G401 (cell line): ENCODE results near the gene PLEKHA7. TPM values are rescaled to one million over a fixed set of nuclear protein-coding genes. Genes with fewer than 3 reads are reported as not detected.

Source experiments
- DNase-seq: peaks from one replicate; pipeline ENCODE4 v3.0.0-alpha.2; 2015; ENCODE audit warnings: low spot score
- in situ Hi-C: cut with HindIII; loops from 2 replicates; pipeline ENCODE4 v1.10.0; 2016; ENCODE audit warnings: low sequenced_read_pairs, mixed read lengths
- total RNA-seq: library from RNA; depleted of rRNA; stranded (reverse); fragments of >200 nt; shearing (Covaris generic); gene quantifications from 2 replicates; pipeline ENCODE4 v1.2.3, GENCODE V29; 2014; rRNA removed

Gene PLEKHA7
- total RNA-seq, 1 experiment from 2014 or later: 0.03 TPM

GRCh38 chr11:16741473-16741872 lies 272.7 kb downstream of the PLEKHA7 start:
- DNase-seq: no peak
- in situ Hi-C loops: no loop called here

DNA sequence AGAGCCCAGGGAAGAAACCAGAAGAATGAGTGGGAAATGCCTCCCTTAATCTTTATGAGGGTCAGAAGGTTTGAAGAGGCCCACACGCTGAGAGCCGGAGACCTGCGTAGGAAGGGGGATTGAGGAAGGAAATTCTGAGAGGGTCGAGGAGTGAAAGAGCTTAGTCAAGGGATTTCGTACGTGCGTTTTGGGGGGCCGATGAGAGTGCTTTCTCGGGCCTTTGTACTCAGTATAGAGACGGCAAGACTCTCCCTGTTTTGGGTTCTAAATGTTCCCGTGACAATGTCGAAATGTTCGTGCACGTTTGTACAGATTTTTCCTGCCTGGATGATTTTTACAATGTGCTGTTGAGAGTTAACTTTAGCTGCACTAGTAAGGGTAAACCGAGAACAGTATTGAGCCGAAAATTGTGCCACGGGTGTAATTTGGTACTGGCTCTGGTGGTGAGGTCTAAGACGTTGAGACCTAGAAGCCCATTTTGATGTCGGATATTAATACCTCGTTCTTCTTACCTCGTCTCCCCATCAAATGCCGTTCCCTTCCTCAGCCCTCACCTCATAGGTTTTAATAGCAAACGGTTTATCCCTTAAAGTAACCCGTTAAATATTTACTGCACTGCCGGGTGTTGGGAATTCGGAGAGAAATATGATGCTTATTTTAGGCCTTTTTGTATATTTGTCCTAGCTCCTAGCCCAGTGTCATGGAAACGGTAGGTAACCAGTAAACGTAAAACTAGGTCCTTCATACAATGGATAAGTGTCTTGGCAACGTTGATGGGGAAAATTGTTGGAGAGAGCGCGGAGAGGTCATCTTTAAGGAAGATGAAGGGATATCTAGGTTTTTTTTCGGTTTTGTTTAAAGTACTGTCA lies 275.0 kb downstream of the PLEKHA7 start:
- in situ Hi-C loops: no loop called here

GRCh38 chr11:16738193-16738946 lies 275.8 kb downstream of the PLEKHA7 start, which contains the start of gene C11orf58:
Gene C11orf58 (plus strand): TSS chr11:16738647. CDS start chr11:16738779, 132 bp downstream.
- in situ Hi-C loops: no loop called here

More for the DNA sequence above, 275.0 kb downstream of the PLEKHA7 start:
- DNase-seq: peak; percentile 17

GRCh38 chr11:16737818-16738192 lies 276.4 kb downstream of the PLEKHA7 start:
- DNase-seq: no peak
- in situ Hi-C loops: no loop called here

More at GRCh38 chr11:16738193-16738946, 275.8 kb downstream of the PLEKHA7 start, which contains the start of gene C11orf58:
- DNase-seq: peak; percentile 98

Other genes with a start within 250 kb of the PLEKHA7 start
- gene RPS13, start 63.3 kb upstream of the PLEKHA7 start, total RNA-seq: 1,340 and 1,892 TPM in 2 replicates
- gene PIK3C2A, start 193.6 kb upstream of the PLEKHA7 start, total RNA-seq: 42.0 and 79.1 TPM in 2 replicates